HG02588 (cell line): ENCODE data around the gene ABL1.
"Not testable (repeated sequence)": the region's sequence is repeated elsewhere in the genome, so short reads cannot be mapped to it uniquely, and the experiment has no call there.

Source experiments
- ATAC-seq: cut with Tn5 transposase; IDR thresholded peaks from one replicate; pipeline ENCODE4 v1.9.1; 2021; ENCODE audit warnings: mild to moderate bottlenecking, moderate library complexity; ENCODE audit not compliant: unreplicated experiment

The ABL1 gene

GRCh38 chr9:130901498-130902203 lies 66.6 kb downstream of the ABL1 start:
- no peak for ATAC-seq

- no peak for ATAC-seq
Observed at GRCh38 chr9:130902204-130903185, 67.4 kb downstream of the ABL1 start.

GRCh38 chr9:130903194-130904069 lies 68.4 kb downstream of the ABL1 start:
- ATAC-seq: no peak

- ATAC-seq: no peak
Observed at GRCh38 chr9:130904070-130905044, 69.3 kb downstream of the ABL1 start.

- ATAC-seq: no peak
Observed at GRCh38 chr9:130905125-130905901, 70.3 kb downstream of the ABL1 start.

GRCh38 chr9:130905902-130906734 lies 71.1 kb downstream of the ABL1 start:
- ATAC-seq: no peak

- ATAC-seq: no peak
Observed at GRCh38 chr9:130906735-130907416, 71.8 kb downstream of the ABL1 start.

DNA sequence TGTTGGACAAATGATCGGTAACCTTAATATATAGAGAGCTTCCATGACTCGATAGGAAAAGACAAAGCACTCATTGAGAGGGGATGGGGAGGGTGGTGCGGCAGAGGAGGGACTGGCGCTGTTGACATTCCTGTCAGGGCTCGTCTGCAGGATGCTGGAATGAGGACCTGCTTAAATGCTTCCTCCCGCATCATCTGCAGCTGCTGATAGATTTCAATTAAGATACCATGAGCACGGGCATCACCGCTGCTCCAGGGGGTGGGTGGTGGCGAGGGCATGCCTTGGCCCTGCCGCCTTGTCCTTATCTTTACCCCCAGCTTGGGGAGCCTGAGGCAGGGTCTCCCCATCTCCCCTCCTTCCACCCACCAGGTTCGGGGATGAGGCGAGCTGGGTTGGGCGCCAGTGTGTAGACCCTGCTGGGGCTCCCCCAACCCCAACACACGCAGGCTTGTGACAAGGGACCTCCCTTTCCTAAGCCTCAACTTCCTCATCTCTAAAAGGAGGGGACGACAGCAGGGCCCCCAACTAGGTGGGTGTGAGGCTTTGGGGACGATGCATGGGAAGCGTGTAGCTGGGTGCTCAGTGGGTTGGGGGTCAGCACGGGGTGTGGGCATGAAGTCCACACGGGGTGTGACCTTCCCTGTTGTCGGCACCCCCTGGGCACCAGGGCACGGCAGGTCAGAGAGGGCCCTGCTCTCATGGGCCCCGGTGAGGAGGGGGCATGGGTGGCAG lies 73.3 kb downstream of the ABL1 start:
- no peak for ATAC-seq

DNA sequence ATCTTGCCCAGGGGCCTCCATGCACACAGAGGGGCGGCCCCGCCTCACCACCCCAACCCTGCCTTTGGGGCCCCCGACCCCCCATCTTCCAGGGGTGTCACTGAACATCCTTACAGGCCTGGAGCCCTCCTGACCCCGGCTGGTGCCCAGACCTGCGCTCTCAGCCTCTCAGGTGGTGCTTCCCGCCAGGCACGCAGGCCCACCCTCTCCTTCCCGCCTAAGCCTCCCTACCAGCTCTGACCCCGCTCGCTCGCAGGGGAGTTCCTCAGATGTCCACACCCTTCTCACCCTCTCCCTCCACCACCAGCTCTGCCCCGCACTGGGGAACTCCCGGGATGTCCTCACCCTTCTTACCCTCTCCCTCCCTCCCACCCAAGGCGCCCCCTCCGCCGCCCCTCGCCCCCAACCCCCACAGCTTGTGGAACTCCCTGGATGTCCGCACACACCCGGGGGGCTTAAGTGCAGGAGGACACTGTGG lies 73.9 kb downstream of the ABL1 start:
- ATAC-seq: no peak

- not testable (repeated sequence) for ATAC-seq
Observed at GRCh38 chr9:130910041-130910440, 75.0 kb downstream of the ABL1 start.

GRCh38 chr9:130910670-130911069 lies 75.6 kb downstream of the ABL1 start:
- not testable (repeated sequence) for ATAC-seq

- no peak for ATAC-seq
Observed at GRCh38 chr9:130911254-130912049, 76.4 kb downstream of the ABL1 start.

- ATAC-seq: no peak
Observed at GRCh38 chr9:130912932-130913598, 78.0 kb downstream of the ABL1 start.

DNA sequence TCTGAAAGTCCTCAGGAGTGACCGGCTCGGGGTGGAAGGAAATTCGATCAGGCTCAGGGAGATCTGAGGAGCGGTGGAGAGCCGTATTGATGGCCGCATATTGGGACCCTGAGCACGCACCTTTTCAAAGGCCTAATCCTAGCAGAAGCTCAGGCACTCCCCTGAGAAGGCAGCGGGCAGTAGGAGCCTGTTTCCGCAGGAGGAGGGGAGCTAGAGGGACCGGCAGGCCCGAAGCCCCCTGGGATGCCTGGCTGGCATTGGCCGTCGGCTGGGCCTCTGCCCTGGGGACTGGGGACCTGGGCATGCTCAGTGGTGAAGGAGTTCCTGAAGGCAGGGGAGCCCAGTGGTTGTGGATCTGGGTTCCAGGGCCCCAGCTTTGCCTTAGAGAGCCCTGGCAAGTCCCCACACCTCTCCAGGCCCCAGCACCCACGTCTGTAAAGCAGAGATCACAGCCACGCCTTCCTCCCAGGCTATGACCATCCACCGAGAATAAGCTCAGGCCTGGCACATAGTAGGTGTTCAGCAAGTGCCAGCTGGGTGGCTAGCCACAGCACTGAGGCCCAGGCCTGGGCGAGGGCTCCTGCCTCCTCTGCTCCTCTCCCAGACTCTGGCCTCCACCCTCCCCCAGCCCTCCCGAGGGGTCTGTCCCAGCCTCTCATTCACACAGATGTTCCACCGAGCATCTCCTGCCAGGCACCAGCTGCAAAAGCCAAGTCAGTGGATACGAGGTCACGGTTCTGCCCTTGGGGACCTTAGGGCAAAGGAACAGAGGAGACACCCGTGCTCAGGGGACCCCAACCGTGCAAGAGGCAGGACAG lies 78.8 kb downstream of the ABL1 start:
- no peak for ATAC-seq
